ENCODE data around the gene ERVK3-1. TPM values are rescaled to one million over a fixed set of nuclear protein-coding genes. Genes with fewer than 3 reads are reported as not detected.

The ERVK3-1 gene
- total and polyA plus RNA-seq, 2 donors (not counting 1 experiment from before 2014, with no cell fraction given), result 25.6 to 36.6 TPM

DNA sequence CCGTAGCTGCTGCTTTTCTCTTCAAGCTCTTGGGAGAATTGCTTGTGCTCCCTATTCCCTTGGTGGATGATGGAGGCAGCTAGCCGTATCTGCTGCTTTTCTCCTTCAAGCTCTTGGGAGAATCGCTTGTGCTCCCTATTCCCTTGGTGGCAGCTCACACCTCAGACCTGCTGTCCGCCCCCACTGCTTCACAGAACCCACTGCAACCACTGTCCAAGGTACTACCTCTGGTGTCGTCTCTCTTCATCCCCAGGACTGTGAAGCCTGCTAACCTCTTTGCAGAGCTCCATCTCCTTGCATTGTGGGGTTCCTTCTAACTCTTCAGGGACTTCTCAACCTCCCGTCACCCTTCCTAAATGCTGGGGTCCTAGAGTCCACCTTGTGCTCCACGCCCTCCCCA, 4.6 kb upstream of the ERVK3-1 start:
- no peaks in the 10 kb centered on the region for H3K27me3 ChIP-seq (ENCODE audit: control insufficient read depth, insufficient read depth, low read length)
- peaks cover 3% of the 10 kb centered on the region for H3K79me2 ChIP-seq (ENCODE audit: control insufficient read depth, insufficient read depth, low read length)
- no peak overlapping the region for H2AFZ ChIP-seq (ENCODE audit: low read length)
- no peaks in the 10 kb centered on the region for H3K9me3 ChIP-seq (ENCODE audit: control insufficient read depth, insufficient read depth, low read depth, low read length)
- no peak overlapping the region for H3K27ac ChIP-seq (ENCODE audit: insufficient read depth, low read length)
- H3K9ac ChIP-seq (ENCODE audit: insufficient read depth, low read length), result no peak overlapping the region
- H4K20me1 ChIP-seq (ENCODE audit: control insufficient read depth, extremely low read depth, insufficient read depth, low read length), result no peaks in the 10 kb centered on the region
- DNase-seq (ENCODE audit: low read depth in 2 of 2), result no peak
- H3K4me3 ChIP-seq (replicated peaks in 1 of 4; ENCODE audit: control extremely low read depth in 1 of 4, insufficient read depth in 1 of 4, low read depth in 3 of 4, low read length in 4 of 4), result no peak overlapping the region
- no peak overlapping the region for H3K4me2 ChIP-seq (ENCODE audit: extremely low read depth, insufficient read depth, low read length)
- TF ChIP-seq, protein P1, sequence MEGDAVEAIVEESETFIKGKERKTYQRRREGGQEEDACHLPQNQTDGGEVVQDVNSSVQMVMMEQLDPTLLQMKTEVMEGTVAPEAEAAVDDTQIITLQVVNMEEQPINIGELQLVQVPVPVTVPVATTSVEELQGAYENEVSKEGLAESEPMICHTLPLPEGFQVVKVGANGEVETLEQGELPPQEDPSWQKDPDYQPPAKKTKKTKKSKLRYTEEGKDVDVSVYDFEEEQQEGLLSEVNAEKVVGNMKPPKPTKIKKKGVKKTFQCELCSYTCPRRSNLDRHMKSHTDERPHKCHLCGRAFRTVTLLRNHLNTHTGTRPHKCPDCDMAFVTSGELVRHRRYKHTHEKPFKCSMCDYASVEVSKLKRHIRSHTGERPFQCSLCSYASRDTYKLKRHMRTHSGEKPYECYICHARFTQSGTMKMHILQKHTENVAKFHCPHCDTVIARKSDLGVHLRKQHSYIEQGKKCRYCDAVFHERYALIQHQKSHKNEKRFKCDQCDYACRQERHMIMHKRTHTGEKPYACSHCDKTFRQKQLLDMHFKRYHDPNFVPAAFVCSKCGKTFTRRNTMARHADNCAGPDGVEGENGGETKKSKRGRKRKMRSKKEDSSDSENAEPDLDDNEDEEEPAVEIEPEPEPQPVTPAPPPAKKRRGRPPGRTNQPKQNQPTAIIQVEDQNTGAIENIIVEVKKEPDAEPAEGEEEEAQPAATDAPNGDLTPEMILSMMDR (conservative IDR thresholded peaks at IDR 0.05 in 1 of 2, IDR thresholded peaks at IDR 0.05 in 1 of 2; ENCODE audit: low read depth in 1 of 2, low read length in 2 of 2), result no peak
- TF ChIP-seq EZH2 (IDR thresholded peaks at IDR 0.05; ENCODE audit: low read length, missing control alignments), result no peak
- peaks cover 4% of the 10 kb centered on the region for H3K36me3 ChIP-seq (ENCODE audit: control insufficient read depth, insufficient read depth, low read length)
- no peaks in the 10 kb centered on the region for H3K4me1 ChIP-seq (ENCODE audit: control insufficient read depth, extremely low read depth, insufficient read depth, low read length)

DNA sequence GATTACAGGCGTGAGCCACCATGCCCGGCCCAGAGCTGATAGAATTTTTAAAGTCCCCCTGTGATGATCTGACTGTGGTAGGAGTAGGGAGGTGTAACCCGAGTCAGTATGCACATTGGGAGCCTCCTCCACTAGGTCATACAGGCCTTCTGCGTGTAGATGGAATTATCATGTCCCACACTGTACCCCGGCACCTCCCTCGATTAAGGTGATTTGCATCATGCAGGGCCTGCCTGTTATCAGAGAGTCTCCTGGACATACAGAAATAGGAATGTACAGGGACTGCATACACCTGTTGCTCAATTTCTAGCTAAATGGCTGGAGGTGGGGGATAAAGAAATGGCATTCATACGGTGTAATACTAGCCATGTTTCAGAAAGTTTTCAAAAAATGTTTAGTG, 922 bp upstream of the ERVK3-1 start:
- Histone ChIP-seq H3K27ac (ENCODE audit: insufficient read depth, low read length) (no peak overlapping the region), H3K9ac (ENCODE audit: insufficient read depth, low read length) (no peak overlapping the region)
- DNase-seq (ENCODE audit: low read depth in 2 of 2), result no peak

GRCh38 chr19:58304748-58305064, 471 bp upstream of the ERVK3-1 start:
- Histone ChIP-seq H3K79me2 (ENCODE audit: control insufficient read depth, insufficient read depth, low read length) (peaks cover 12% of the 10 kb centered on the region), H3K4me2 (ENCODE audit: extremely low read depth, insufficient read depth, low read length) (peak overlapping the region; percentile 92), H3K9ac (ENCODE audit: insufficient read depth, low read length) (no peak overlapping the region), H3K4me1 (ENCODE audit: control insufficient read depth, extremely low read depth, insufficient read depth, low read length) (no peaks in the 10 kb centered on the region), H3K36me3 (ENCODE audit: control insufficient read depth, insufficient read depth, low read length) (peaks cover 7% of the 10 kb centered on the region), H3K27ac (ENCODE audit: insufficient read depth, low read length) (peak overlapping the region; percentile 63), H3K27me3 (ENCODE audit: control insufficient read depth, insufficient read depth, low read length) (no peaks in the 10 kb centered on the region), H3K9me3 (ENCODE audit: control insufficient read depth, insufficient read depth, low read depth, low read length) (no peaks in the 10 kb centered on the region), H2AFZ (ENCODE audit: low read length) (peak overlapping the region; percentile 88), H3K4me3 (replicated peaks in 1 of 4; ENCODE audit: control extremely low read depth in 1 of 4, insufficient read depth in 1 of 4, low read depth in 3 of 4, low read length in 4 of 4) (peak overlapping the region; percentile 27 to 86 (median 54)), H4K20me1 (ENCODE audit: control insufficient read depth, extremely low read depth, insufficient read depth, low read length) (no peaks in the 10 kb centered on the region)
- no peak for DNase-seq (ENCODE audit: low read depth in 2 of 2)
- TF ChIP-seq, protein P1 (conservative IDR thresholded peaks at IDR 0.05 in 1 of 2, IDR thresholded peaks at IDR 0.05 in 1 of 2; ENCODE audit: low read depth in 1 of 2, low read length in 2 of 2), result no peak
- no peak for TF ChIP-seq EZH2 (IDR thresholded peaks at IDR 0.05; ENCODE audit: low read length, missing control alignments)

More for the DNA sequence above, 922 bp upstream of the ERVK3-1 start:
- Histone ChIP-seq H3K27me3 (ENCODE audit: control insufficient read depth, insufficient read depth, low read length) (no peaks in the 10 kb centered on the region), H2AFZ (ENCODE audit: low read length) (no peak overlapping the region), H3K4me1 (ENCODE audit: control insufficient read depth, extremely low read depth, insufficient read depth, low read length) (no peaks in the 10 kb centered on the region), H3K4me2 (ENCODE audit: extremely low read depth, insufficient read depth, low read length) (no peak overlapping the region), H3K79me2 (ENCODE audit: control insufficient read depth, insufficient read depth, low read length) (peaks cover 12% of the 10 kb centered on the region), H3K36me3 (ENCODE audit: control insufficient read depth, insufficient read depth, low read length) (peaks cover 5% of the 10 kb centered on the region), H4K20me1 (ENCODE audit: control insufficient read depth, extremely low read depth, insufficient read depth, low read length) (no peaks in the 10 kb centered on the region), H3K4me3 (replicated peaks in 1 of 4; ENCODE audit: control extremely low read depth in 1 of 4, insufficient read depth in 1 of 4, low read depth in 3 of 4, low read length in 4 of 4) (peak overlapping the region in 1 of 4 experiments; percentile 69), H3K9me3 (ENCODE audit: control insufficient read depth, insufficient read depth, low read depth, low read length) (no peaks in the 10 kb centered on the region)
- no peak for TF ChIP-seq EZH2 (IDR thresholded peaks at IDR 0.05; ENCODE audit: low read length, missing control alignments)
- TF ChIP-seq, protein P1 (conservative IDR thresholded peaks at IDR 0.05 in 1 of 2, IDR thresholded peaks at IDR 0.05 in 1 of 2; ENCODE audit: low read depth in 1 of 2, low read length in 2 of 2), result no peak
